GM12878 (cell line): ENCODE results near the gene WDR64.

Experiments
- CTCF ChIP-seq, 3 experiments: IDR thresholded peaks in 2 of 3; conservative IDR thresholded peaks in 1 of 3; 2 replicates each; pipeline ENCODE4 v1.5.1; 2011; ENCODE audit warnings: low read depth in 3 of 3, low read length in 3 of 3, mild to moderate bottlenecking in 3 of 3, control low read depth in 2 of 3, moderate library complexity in 2 of 3, inconsistent platforms in 1 of 3, mixed read lengths in 1 of 3; ENCODE audit not compliant: control insufficient read depth in 2 of 3, insufficient read depth in 1 of 3; ENCODE audit errors: extremely low read depth in 1 of 3
- MYC ChIP-seq: IDR thresholded peaks from 2 replicates; pipeline ENCODE4 v1.6.1; 2011; ENCODE audit warnings: mild to moderate bottlenecking, low read length, moderate library complexity, inconsistent platforms; ENCODE audit not compliant: insufficient read depth, insufficient replicate concordance, insufficient read length, severe bottlenecking
- SP1 ChIP-seq: IDR thresholded peaks from one replicate; pipeline ENCODE4 v1.6.1; 2011; ENCODE audit warnings: low read depth, low read length

GRCh38 chr1:241775021-241775420, 122.9 kb downstream of the WDR64 start:
- no peak for TF ChIP-seq CTCF (IDR thresholded peaks at IDR 0.05 in 2 of 3, conservative IDR thresholded peaks at IDR 0.05 in 1 of 3; ENCODE audit: control insufficient read depth in 2 of 3, extremely low read depth in 1 of 3, insufficient read depth in 1 of 3, low read depth in 3 of 3, low read length in 3 of 3)
- TF ChIP-seq MYC = no peak
- no peak for TF ChIP-seq SP1
